ENCODE results near the gene ATP5F1E.
"Not testable (repeated sequence)": the region's sequence is repeated elsewhere in the genome, so short reads cannot be mapped to it uniquely, and the experiment has no call there.

Gene ATP5F1E

DNA sequence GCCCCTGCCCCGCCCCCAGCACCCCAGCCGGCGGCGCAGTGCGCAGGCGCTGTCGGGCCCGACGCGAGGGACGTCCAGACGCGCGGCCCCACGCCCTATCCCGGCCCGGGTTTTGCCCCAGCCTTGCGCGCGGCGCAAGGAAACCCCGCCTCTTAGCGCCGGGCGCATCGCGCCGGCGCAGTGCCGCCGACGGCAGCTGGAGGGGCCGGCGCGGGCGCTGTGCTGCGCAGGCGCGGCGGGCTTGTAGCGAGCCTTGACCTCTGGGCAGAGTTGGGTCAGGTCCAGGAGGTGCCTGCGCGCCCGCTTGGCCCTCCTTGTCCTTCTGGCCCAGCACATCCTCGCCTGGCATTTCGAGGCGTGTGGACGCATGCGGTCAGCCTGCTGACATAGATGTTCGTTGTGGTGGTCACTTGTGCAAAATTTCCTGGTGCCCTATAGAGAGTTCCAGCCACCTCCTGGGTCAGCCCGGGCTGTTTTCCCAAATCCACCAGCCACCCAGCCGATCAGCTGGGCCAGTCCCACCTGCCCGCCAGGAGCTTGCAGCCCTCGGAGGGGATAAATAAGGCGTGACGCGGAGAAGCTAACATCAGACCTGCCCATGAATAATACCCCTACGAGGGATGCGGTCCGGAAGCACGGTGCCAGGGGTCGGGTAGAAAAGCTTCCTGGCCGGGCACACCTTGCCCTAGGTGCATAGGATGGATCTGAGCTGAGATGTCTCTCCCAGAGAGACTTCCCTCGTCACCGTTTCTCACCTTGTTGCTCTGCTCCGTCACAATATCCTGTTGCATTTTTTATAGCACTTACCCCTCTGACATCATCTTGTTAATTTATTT is 10.9 kb upstream of the ATP5F1E start:
- DNase-seq (ENCODE audit: low read depth) = peak; percentile 83

DNA sequence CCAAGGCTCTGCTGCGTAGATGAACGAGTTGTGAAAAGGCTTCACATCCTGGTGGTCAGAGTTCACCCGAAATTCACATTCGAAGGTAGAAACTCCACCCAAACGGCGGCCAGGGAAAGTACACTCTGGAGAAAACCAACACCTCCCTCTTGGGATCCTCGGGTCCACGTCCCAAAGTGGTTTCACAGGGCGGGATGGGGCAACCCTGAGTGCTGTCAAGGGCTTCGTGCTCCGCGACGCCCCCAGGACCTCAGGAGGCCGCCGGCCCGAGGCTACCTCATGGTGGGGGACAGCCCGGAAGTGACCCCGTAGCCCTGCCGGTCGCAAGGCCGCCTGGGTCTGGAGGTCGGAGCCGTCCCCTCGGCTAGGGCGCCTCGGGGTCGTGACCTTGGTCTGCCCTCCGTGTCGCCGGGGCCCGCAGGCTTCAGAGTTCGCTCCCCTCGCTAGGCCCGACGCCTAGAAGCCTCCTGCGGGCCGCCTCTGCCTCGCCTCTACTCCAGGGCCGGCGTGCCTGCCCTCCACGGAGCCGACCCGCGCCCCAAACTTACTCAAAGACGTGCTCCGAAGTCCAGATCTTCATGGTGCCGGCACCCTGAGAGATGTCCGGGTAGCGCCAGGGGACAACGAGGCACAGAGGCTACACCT is 10.1 kb upstream of the ATP5F1E start, which contains the start of gene PRELID3B:
TSS of gene PRELID3B (minus strand) at position 636 of the 645 bp plus-strand sequence. CDS start at position 580, 56 bp downstream.
- DNase-seq (ENCODE audit: low read depth) = no peak

DNA sequence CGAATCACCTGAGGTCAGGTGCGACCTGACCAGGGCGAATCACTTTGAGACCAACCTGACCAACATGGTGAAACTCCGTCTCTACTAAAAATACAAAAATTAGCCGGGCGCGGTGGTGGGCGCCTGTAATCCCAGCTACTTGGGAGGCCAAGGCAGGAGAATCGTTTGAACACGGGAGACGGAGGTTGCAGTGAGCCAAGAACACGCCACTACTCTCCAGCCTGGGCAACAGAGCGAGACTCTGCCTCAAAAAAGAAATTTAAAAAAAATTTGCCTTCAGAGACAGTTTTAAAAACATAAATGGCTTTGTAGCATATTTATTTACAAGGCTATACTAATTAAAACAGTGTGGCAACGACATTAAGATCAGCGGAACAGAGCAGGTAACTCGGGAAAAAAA is 9.4 kb upstream of the ATP5F1E start:
- not testable (repeated sequence) for DNase-seq (ENCODE audit: low read depth)

DNA sequence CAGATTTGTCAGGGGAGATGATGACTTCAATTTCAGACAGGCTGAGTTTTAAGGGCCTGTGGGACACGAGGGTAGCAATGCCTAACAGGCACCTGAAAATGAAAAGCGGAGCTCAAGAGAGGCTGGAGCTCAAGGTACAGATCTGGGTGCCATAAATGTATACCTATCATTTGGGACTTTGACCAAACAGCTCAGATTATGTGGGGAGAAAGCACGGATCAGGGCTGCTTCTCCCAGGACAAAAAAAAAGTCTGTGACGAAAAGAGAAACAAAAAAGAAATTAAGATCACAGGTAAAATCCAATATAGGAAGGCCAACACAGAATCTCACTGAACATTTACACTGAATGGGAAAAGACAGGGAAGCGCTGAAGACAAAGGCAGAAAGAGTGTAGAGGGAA is 8.5 kb upstream of the ATP5F1E start:
- no peak for DNase-seq (ENCODE audit: low read depth)

- no peak for DNase-seq (ENCODE audit: low read depth)
Measured at GRCh38 chr20:59039233-59039632, 7.1 kb upstream of the ATP5F1E start.

DNA sequence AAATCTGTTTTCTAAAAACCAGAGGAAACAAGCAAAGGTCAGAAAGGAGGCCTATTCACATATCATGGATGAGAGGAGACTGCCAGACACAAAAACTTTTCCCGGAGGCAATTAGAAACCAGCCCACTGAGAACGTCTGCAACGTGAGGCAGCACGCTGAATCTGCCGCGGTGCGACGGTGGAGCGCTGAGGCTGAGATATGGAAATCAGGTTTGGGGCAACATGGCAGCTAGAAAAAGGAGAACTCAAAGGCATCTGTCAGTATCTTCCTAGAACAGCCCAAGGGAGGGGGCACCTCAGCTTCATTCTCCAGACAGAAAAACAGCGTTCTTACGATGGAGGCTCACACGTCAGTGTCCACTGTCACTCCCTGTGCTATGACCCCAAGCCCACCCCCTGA is 5.3 kb upstream of the ATP5F1E start:
- DNase-seq (ENCODE audit: low read depth) = no peak

DNA sequence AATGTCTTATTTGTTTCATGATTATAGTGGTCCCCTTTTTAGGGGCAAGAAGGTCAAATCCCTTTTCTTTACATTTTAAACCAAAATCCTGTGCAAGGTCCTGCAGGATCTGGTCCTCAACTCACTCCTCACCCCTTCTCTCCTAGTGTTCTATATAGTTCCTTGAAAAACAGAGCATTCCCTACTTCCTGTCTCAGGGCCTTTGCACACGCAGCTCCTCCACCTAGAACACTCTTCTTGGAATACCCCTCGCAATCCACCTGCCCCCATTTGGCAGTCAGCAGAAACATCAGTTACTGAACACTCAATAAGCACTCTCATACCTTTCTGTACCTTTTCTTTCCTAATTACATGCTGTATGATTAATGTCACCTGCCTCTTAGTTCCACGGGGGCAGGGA is 3.2 kb upstream of the ATP5F1E start:
- no peak for DNase-seq (ENCODE audit: low read depth)

GRCh38 chr20:59033616-59034165 is 1.6 kb upstream of the ATP5F1E start:
- no peak for DNase-seq (ENCODE audit: low read depth)

GRCh38 chr20:59033093-59033492 is 958 bp upstream of the ATP5F1E start:
- DNase-seq (ENCODE audit: low read depth) = no peak

DNA sequence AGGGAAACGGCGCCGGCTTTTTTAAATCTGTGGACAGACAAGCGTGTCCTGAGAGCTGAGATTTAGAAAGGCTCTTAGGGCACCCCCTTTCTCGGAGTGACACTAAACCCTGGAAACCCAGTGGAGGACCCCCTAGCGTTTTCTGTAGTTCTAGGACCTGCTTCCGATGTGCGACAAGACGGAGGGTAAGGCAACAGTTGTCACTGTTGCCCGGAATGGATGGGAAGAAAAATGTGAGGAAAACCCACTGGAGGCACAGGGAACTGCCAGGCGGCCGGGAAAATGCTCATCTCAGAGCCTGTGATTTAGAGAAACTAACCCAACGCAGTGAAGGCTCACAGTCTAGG is 551 bp upstream of the ATP5F1E start:
- DNase-seq (ENCODE audit: low read depth) = no peak

DNA sequence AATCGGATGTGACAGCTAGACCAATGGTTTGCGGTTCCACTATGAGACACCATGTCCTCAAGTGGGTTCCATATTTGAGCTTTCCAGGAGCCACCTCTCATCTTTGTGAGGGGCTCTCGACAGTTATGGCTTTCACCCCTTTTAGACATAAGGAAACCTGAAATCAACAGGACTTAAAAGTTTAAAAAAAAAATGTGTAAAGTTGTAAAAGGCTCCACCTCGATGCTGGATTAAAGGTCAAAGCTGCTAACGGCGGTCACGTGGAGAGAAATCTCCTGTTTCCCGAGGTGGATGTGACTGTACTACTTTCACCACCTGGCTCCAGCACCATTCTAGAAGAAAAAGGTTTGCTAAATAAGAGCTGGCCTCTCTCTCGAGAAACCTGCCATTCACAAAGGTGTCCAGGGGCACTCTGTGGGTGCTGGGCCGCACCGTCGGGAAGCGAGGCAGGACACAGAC is 542 bp downstream of the ATP5F1E start:
- DNase-seq (ENCODE audit: low read depth) = no peak

DNA sequence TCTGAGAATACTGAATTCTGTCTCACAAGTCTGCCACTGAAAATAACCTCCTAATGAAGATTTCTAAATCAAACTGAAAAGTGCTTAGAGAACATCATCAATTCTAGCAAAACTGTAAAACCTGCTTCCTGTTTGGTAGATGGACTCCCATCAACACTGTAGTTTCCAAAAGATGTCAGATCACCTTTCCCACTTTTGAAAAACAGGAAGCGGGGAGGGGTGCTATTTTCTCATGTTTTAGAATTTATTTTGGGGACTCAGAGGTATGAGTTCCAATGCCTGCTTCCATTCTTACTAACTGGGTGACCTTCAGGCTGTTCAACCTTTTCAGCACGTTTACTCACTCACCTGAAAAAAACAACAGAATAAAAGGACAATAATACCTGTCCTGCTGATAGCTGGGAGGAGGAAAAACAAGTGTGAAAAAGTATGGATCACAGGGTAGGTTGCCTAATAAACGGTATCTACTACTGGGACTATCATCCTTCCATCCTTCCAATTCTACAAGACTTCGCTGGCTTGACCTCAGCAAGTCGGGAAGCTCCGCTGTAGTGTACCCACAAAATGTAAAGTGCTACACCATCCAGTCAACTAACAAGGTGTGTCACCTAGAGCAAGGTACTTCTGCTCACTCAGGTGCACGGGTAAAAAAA is 1.1 kb downstream of the ATP5F1E start:
- no peak for DNase-seq (ENCODE audit: low read depth)

DNA sequence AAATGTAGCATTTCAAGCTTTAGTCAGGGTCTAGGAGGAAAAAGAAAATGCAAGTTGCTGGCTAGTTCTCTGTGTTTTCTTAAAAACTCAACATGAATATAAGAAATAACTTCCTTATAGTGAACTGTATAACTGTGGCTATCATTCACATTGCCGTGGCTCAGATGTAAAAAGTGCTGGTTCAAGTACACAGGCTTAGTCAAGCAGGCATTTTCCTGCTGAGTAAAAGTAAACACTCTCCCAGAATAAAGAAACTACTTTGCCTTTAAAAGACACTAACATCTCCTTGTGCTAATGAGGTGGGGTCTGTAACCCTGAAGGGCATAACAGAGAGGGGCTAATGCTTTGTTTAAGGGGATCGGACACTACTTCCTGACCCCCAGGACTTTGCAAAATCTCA is 3.3 kb downstream of the ATP5F1E start:
- DNase-seq (ENCODE audit: low read depth) = no peak

- no peak for DNase-seq (ENCODE audit: low read depth)
Measured at GRCh38 chr20:59027741-59028320, 4.3 kb downstream of the ATP5F1E start.

GRCh38 chr20:59026904-59027740 is 5.0 kb downstream of the ATP5F1E start:
- no peak for DNase-seq (ENCODE audit: low read depth)

- DNase-seq (ENCODE audit: low read depth) = no peak
Measured at GRCh38 chr20:59025511-59025910, 6.6 kb downstream of the ATP5F1E start.

- DNase-seq (ENCODE audit: low read depth) = no peak
Measured at GRCh38 chr20:59025086-59025485, 7.0 kb downstream of the ATP5F1E start.

- DNase-seq (ENCODE audit: low read depth) = no peak
Measured at GRCh38 chr20:59024111-59024530, 8.0 kb downstream of the ATP5F1E start.

DNA sequence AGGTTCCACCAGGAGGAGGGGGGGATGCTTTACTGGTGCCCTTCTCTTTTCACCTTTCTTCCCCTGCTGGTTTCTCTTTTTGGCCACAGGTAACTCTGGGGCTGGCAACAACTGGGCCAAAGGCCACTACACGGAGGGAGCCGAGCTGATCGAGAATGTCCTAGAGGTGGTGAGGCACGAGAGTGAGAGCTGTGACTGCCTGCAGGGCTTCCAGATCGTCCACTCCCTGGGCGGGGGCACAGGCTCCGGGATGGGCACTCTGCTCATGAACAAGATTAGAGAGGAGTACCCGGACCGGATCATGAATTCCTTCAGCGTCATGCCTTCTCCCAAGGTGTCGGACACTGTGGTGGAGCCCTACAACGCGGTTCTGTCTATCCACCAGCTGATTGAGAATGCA is 8.5 kb downstream of the ATP5F1E start:
- no peak for DNase-seq (ENCODE audit: low read depth)

- no peak for DNase-seq (ENCODE audit: low read depth)
Measured at GRCh38 chr20:59022754-59023153, 9.4 kb downstream of the ATP5F1E start.

DNA sequence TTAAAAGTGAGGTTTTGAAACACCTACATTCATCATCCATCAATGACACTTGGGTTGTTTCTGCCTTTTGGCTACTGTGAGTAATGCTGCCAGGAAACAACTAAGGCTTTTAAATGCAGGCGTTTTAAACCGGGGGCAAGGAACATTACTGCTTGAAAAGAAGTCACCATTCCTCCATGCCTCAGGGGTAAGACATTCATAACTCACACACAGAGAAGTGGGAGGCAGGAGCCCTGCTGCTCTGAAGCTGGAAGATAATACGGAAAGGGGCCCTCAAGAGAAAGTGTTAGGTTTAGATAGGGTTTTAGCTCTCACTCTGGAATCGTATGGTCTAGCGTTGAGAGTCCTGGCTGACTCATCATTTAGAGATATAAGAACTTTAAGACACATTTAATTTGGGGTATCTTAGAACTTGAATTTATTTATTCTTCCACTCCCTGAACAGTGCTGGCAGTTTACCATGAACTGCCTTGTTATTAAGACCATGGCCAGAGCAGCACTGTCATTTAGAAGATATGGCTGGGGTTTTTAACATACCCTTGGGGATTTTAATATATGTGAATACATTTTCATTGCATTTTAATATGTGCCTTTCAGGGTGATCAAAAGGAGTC is 11.1 kb downstream of the ATP5F1E start:
- no peak for DNase-seq (ENCODE audit: low read depth)

Measured in fibroblast of the conjunctiva (primary cell).